Neutrophil (primary cell): ENCODE measurements around the gene CFD.
"Not testable (repeated sequence)": the region's sequence is repeated elsewhere in the genome, so short reads cannot be mapped to it uniquely, and the experiment has no call there.

ENCODE experiments used
- H3K27ac ChIP-seq: fragments of 200-600 bp; sonication (generic); 2 replicates; pipeline ENCODE4 v1.5.1; 2016; ENCODE audit warnings: mild to moderate bottlenecking, moderate library complexity
- H3K27me3 ChIP-seq: fragments of 200-600 bp; sonication (generic); 2 replicates; pipeline ENCODE4 v1.6.0; 2016; ENCODE audit warnings: mild to moderate bottlenecking
- H3K36me3 ChIP-seq: fragments of 200-600 bp; sonication (generic); 2 replicates; pipeline ENCODE4 v1.5.1; 2017
- H3K4me1 ChIP-seq, 2 experiments: fragments of 200-600 bp in 1 of 2; sonication (generic) in 1 of 2; 1 replicate in 1 of 2; 2 replicates in 1 of 2; pipeline versions ENCODE4 v1.5.1 to v1.6.1; 2013 to 2016; ENCODE audit warnings: low read depth in 1 of 2, low read length in 1 of 2, mild to moderate bottlenecking in 1 of 2, moderate library complexity in 1 of 2; ENCODE audit not compliant: control insufficient read depth in 1 of 2, insufficient read depth in 1 of 2
- H3K4me3 ChIP-seq, 2 experiments: fragments of 200-600 bp in 1 of 2; sonication (generic) in 1 of 2; 1 replicate in 1 of 2; 2 replicates in 1 of 2; pipeline ENCODE4 v1.5.1; 2013 to 2016; ENCODE audit warnings: low read depth in 1 of 2, low read length in 1 of 2, mild to moderate bottlenecking in 1 of 2, moderate library complexity in 1 of 2
- H3K9me3 ChIP-seq: fragments of 200-600 bp; sonication (generic); 2 replicates; pipeline ENCODE4 v1.5.1; 2016
- CTCF ChIP-seq: fragments of 200-600 bp; sonication (generic); IDR thresholded peaks from 2 replicates; pipeline ENCODE4 v1.5.1; 2016; ENCODE audit warnings: antibody characterized with exemption

The CFD gene

GRCh38 chr19:850221-850978 is 9.1 kb upstream of the CFD start:
- H3K4me3 ChIP-seq: no peak overlapping the region
- peaks cover 51 to 60% of the 10 kb centered on the region in 2 experiments for H3K4me1 ChIP-seq
- H3K36me3 ChIP-seq: no peaks in the 10 kb centered on the region
- peaks cover 81% of the 10 kb centered on the region for H3K27me3 ChIP-seq
- peak overlapping the region; percentile 1 for H3K27ac ChIP-seq
- no peaks in the 10 kb centered on the region for H3K9me3 ChIP-seq
- TF ChIP-seq CTCF: no peak

- Histone ChIP-seq H3K9me3 (no peaks in the 10 kb centered on the region), H3K4me3 (no peak overlapping the region), H3K36me3 (no peaks in the 10 kb centered on the region), H3K4me1 (peaks cover 48 to 55% of the 10 kb centered on the region in 2 experiments), H3K27me3 (peaks cover 75% of the 10 kb centered on the region), H3K27ac (peak overlapping the region; percentile 1)
- TF ChIP-seq CTCF: no peak
Observed at GRCh38 chr19:850979-851335, 8.5 kb upstream of the CFD start.

GRCh38 chr19:852136-853013 is 7.1 kb upstream of the CFD start, which contains the start of gene ELANE:
ELANE (plus strand) TSS chr19:852303; CDS start chr19:852329, 26 bp downstream.
- TF ChIP-seq CTCF: no peak
- no peaks in the 10 kb centered on the region for H3K9me3 ChIP-seq
- H3K27ac ChIP-seq: peak within 1 kb of the TSS; percentile 16
- peak within 1 kb of the TSS; percentile 29 to 54 for H3K4me3 ChIP-seq
- peaks cover 62% of the 10 kb centered on the region for H3K27me3 ChIP-seq
- H3K4me1 ChIP-seq: peaks cover 47 to 48% of the 10 kb centered on the region in 2 experiments
- H3K36me3 ChIP-seq: no peaks in the 10 kb centered on the region

GRCh38 chr19:853014-853585 is 6.4 kb upstream of the CFD start:
- Histone ChIP-seq H3K27me3 (peaks cover 54% of the 10 kb centered on the region), H3K36me3 (no peaks in the 10 kb centered on the region), H3K9me3 (no peaks in the 10 kb centered on the region), H3K4me3 (peak overlapping the region in 1 of 2 experiments; percentile 54), H3K27ac (no peak overlapping the region), H3K4me1 (peaks cover 41 to 46% of the 10 kb centered on the region in 2 experiments)
- TF ChIP-seq CTCF: no peak

- Histone ChIP-seq H3K4me1 (peaks cover 36 to 49% of the 10 kb centered on the region in 2 experiments), H3K27me3 (peaks cover 48% of the 10 kb centered on the region)
- H3K27ac ChIP-seq, H3K9me3 ChIP-seq, H3K36me3 ChIP-seq, H3K4me3 ChIP-seq: not testable (repeated sequence)
Observed at GRCh38 chr19:853614-854220, 5.7 kb upstream of the CFD start.
